ENCODE measurements around the gene TMEM135.
"Not testable (repeated sequence)": the region's sequence is repeated elsewhere in the genome, so short reads cannot be mapped to it uniquely, and the experiment has no call there.

The TMEM135 gene

DNA sequence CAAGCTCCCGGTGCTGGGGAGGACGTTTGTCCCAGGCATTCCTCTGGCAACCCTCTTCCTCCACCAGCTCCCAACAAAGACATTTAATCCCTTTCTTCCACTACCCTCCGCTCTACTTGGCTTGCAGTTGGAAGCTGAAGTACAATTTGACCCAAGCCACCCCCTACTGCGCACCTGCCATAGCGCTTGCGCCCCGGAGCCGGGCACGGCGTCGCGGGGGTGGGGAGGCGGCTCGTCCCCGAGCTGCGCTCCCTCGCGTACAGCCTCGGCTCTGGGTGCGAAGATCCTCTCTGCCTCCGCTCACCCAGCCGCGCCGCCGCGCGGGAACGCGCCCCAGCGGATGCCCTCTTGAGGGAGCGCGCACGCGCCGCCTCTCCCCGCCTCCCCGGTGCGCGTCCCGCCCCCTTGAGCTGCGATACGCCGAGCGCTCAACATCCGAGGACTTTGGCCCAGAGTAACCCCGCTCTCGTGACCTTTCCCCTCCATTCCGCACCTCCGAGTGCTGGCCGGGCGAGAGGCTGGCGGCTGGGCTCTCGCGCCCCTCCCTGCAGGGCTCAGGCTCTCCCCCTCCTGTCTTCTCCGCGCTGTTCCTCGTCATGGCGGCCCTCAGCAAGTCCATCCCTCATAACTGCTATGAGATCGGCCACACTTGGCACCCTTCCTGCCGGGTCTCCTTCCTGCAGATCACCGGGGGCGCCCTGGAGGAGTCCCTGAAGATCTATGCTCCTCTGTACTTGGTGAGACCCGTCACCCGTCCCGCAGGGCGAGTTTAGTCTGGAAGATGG is at the start of gene TMEM135:
TSS of gene TMEM135 (plus strand) at position 485 of the 785 bp plus-strand sequence. CDS start at position 597, 112 bp downstream.
- peak; percentile 94 for DNase-seq

DNA sequence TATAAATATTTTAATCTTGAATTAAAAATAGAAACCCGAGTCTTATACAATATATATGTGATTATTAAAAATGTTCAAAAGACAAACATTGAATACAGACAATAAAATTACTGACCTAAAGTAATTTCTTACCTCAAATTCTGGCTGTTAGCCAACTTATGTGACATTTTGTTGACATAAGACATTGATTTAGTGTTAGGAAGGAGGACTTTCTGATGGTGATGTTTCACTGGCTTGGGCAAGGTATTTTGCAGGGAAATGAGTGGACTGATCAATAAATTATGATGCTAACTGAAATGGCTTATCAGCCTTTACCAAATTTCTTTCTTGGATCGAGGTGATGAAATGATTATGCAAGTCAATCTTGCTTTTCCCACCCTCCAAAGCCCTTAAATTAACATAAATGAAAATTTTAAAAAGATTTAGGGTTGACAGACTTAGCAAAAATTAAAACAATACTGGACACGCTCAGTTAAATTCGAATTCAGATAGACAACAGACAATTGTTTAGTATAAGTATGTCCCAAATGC is 49.3 kb upstream of the TMEM135 start:
- DNase-seq: no peak

DNA sequence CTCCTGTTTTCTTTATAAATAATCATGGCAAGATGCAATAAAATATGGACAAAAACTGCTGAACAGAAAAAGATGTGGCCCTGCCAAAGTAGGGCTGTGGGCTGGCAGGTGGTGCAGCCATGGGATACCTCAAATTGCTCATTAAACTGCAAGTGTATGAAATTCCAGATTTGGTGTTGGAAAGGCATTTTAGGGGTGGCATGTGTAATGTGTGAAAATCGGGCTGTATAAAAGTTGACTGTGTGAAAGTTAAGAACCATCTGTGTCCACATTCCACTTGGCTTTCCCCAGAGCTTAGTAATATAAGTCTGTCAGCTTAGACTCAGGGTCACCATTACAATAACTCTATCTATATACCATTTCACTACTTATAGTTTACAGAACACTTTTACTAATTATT is 47.7 kb upstream of the TMEM135 start:
- DNase-seq: no peak

DNA sequence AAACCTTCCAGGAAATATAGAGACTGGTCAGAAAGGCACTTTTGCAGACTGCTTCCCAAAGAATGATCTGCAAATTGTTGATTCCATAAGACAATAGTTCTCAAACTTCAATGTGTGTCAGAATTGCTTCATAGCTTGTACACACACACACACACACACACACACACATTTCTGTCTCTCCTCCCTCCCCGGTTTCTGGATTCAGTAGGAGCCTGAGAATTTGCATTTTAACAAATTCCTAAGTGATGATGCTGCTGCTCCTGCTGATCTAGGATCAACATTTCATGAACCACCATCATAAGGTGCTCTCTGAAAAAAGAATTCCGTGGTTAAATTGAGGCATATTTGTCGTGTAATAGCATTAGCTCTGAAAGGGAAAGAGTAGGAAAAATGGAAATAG is 47.2 kb upstream of the TMEM135 start:
- no peak for DNase-seq

DNA sequence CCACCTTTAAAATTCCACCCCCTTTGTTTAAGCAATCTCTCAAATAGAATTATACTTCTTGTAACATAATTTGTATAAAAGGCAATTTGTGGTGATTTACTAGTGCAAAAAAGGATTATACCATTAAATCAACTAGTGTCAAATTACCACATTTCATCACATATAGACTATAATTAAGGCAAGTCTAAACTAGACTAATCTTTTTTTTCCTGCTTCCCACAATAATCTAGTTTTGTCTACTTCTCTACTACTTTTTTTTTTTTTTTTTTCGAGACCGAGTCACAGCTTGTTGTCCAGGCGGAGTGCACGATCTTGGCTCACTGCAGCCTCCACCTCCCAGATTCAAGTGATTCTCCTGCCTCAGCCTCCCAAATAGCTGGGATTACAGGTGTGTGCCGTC is 46.4 kb upstream of the TMEM135 start:
- DNase-seq: no peak

DNA sequence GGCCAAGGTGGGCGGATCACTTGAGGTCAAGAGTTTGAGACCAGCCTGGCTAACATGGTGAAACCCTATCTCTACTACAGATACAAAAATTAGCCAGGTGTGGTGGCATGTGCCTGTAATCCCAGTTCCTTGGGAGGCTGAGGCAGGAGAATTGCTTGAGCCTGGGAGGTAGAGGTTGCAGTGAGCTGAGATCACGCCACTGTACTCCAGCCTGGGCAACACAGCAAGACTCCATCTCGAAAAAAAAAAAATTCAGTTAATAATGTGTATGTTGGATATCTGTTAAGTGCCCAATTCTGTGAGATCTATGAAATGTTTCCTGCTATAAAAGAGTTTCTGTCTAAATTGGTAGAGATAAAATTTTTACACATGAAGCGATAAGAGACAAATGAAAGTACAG is 45.4 kb upstream of the TMEM135 start:
- not testable (repeated sequence) for DNase-seq

DNA sequence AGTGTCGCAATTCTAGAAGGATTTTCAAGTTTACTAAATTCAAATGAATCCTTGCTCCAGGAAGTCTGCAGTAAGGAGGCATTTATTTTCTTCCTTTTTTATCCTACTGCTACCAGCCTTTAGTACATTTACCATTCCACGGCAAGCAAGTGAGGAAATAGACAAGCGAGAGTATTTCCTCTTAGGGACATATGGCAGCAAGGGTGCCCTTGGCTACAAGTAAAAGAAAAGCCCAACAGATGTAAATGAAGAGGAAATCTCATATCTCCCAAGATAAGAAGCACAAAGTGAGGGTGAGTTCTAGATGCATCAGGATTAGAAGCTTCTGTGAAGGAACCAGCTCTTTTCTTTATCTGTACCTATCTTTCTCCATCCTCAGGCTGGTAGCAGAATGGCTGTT is 44.7 kb upstream of the TMEM135 start:
- DNase-seq: no peak

DNA sequence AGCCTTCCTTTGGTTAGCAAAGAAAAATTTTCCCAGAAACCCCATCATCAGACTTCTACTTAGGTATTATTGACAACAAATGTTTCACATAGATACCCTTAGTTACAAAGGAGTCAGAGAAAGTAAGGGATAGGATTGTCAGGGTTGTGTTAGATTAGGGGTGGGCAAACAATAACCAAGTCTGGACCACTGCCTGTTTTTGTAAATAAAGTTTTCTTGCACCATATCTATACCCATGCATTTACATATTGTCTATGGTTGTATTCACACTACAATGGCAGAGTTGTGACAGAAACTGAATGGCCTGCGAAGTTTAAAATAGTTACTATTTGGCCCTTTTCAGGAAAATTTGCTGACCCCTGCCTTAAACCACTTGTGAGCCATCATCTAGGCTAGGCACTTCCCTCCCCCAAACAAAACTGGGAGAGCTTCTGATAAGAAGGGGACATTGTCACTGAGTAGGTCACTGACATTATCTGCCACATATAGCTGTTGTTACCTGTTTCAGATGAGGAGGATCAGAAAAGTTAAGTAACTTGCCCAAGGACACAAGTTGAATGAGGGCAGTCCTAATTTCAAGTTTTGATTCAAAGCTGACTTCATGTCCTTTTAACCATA is 40.7 kb upstream of the TMEM135 start:
- DNase-seq: no peak

DNA sequence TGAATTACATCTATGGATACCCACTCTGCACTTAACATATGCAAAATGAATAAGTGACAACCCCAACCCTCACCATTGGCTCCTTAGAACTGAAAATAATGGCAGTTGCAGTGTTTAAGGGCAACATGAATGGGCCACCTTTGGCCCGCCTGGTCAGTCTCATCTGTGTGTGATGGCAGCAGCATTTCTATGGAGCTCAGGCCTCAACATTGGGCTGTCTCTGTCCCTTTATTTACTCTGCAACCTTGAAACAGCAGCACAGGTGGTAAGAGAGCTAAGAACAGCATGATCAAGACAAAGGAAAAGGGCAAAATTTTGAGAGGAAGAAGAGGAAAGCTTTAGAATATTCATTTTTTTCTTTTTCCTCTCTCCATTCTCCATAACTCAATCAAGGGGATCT is 38.3 kb upstream of the TMEM135 start:
- DNase-seq: no peak

DNA sequence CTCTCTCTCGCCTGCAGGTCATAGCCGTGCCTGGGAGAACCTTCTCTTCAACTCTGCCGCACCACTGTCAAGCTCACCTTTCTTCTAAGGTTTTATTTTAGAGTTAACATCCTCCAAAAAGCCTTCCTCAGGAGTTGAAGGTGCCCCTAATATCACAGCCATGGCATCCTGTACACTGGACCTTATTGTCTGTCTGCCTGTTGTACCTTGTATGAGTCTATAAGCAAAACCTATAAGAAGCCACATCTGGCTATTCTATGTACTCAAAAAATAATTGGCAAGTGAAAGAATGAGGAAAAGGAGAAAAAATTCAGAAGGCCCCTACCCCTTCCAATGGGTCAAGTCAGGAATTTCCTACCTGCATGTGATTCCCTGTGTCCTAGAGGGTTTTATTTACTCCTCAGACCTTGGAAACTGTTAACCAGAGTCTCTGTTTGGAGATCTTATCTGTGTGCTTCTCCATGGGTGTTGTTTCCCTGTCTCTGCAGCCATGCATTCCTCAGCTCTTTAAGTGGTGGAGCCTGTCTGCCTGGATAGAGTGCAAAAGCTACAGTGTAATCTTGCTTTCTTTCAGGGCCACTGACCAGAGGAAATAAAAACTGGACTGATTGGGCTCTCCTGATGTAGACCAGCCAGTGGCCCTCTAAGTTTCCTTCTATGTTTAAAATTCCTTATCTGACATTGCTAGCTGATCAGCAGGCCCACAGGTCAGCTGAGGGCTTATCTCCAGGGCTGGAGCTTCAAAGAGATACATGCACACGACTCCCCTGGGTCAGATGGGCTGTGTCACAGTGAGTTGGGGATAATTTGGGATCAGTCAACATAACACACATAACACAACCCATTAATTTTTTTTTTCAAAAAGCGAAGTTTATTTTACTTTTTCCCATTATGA is 37.6 kb upstream of the TMEM135 start:
- no peak for DNase-seq

DNA sequence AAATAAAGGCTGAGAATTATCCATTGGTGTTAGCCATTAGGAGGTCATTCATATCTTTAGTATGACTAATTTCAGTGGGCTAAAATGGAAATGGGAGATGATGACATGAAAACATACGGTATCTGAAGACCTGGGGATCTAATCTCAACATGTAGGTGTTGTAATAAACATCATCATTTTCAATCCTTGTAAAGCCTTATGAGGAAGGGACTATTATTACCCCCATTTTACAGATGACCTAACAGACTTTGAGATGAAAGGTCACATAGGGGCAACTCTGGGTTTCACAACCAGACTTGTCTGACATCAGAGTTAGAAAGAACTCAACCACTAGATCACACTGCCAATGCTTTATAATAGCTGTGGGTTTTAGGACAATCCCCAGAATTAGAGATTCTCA is 34.8 kb upstream of the TMEM135 start:
- no peak for DNase-seq

DNA sequence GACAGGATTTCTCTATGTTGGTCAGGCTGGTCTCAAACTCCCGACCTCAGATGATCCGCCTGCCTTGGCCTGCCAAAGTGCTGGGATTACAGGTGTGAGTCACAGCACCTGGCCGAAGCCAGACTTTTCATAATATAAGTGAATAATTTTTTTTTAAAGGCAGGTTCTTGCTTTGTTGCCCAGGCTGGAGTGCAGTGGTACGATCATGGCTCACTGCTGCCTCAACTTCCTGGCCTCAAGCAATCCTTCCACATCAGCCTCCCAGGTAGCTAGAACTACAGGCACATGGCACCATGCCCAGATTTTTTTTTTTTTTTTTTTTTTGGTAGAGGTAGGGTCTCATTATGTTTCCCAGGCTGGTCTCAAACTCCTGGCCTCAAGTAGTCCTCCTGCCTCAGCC is 33.5 kb upstream of the TMEM135 start:
- DNase-seq: not testable (repeated sequence)

DNA sequence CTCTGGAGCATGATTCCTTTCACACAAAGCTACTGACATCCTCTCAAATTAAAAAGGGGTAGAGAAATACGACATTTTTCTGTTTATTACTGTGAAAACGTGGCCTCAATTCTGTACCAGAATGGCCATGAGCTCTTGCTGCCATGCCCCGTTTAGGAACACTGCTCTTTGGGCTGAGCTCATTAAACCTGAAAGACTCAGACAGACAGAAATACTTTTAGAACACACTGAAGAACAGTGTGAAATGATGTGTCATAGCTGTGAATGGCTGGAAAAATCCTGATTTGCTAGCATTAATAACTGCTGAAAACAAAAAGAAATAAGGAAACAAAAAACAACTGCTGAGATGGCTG is 32.2 kb upstream of the TMEM135 start:
- no peak for DNase-seq

DNA sequence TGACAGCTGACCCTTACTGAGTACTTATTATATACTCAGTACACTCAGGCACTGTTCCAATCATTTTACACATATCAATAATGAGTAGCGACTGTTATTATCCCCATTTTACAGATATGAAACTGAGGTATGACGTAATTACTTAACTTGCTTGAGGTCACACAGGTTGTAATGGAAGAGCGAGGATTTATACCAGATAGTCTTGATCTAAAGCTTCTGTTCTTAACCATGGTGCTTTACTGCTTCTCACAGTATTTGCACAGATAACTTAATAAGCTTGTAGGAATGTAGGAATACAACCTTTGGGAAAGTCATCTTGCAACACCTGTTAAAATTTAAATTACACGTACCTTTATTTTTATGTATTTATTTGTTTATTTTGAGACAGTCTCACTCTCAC is 31.7 kb upstream of the TMEM135 start:
- DNase-seq: no peak

DNA sequence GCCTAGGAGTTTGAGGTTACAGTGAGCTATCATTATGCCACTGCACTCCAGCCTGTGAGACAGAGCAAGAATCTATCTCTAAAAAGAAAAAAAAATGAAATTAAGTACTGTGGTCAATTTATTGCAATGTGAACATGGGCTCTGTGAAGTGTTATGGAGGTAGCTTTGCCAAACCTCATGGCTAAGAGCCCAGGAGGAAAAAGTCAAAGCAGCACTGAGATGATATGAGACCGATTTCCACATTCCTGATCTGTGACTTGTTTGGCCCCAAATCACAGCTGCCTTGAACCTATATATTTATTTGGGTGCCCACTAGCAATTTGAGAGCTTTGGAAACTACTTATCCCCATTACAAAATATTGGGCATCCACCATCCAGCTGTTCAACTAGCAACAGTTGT is 29.8 kb upstream of the TMEM135 start:
- no peak for DNase-seq

DNA sequence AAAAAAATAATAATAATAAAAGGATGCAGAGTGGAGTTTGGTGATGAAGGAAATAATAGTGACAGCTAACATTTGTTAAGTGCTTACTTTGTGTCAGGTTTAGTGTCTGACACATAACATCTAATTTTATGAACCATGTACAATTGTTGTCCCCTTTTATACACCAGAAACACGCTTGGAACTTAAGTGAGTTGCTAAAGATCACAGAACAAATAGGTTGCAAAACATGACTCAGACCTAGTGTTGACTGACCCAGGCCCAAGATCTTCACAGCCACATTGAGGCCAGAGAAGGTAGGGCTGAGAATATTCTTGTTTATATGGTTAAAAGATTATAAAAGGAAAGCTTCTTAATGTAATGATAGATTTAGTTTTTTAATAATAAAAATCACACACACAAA is 25.6 kb upstream of the TMEM135 start:
- no peak for DNase-seq

DNA sequence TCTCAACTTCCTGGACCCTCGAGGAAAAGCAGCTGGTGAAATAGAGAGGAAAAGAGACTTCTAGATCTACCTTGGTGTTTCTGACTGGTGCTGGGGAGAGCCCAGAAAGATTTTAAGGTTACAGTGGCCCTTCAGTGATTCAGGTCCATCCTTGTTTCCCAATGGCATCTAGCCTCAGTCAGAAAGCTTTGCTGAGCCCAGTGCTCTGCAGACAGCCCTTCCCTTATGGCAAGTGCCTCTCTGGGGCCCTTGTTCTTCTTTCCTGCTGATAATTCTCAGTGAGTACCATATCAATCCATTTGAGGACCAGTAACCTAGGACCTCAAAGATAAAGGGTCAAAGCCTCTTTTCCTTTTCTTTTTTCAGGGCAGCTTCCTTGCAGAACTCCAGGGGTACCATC is 25.1 kb upstream of the TMEM135 start:
- no peak for DNase-seq

DNA sequence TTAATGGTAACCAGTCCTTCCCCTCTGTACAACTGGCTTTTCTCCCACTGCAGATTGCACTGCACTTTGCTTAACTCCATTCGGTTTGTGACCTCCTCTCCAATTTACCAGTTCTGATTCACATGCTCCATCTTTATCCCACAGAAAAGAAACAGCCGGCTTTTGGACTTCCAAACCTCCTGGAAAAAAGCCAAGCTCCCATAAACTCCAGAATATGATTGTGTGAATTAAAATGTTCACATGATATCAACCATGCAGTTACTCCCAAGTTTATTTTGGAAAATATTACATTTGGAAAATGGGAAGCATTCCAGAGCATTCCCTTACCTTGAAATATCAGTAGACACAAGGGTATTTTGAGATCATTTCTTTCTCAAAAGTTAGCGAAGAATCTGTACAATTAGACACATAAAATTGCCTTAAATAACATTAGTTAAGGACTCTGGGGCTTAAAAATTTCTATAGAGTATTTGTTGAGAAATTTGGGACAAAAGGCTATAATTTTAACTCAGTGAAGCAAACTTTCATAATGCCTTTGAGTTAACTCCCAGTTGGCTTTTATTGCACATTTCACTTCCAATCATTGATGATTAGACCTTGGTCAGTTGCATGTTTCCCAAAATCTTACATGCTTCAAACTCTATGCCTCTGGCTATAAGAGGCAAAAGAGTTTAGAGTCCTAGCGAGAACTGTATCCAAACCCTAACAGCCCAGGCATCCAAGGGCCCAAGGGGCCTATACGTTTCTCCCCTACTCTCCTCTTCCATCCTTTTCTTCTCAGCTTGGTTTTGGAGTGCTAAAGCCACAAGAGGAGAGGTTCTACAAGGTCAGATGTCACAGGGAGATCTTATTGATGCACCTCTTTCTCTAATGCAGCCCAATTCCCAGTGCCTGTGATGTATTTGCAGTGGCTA is 23.6 kb upstream of the TMEM135 start:
- no peak for DNase-seq

DNA sequence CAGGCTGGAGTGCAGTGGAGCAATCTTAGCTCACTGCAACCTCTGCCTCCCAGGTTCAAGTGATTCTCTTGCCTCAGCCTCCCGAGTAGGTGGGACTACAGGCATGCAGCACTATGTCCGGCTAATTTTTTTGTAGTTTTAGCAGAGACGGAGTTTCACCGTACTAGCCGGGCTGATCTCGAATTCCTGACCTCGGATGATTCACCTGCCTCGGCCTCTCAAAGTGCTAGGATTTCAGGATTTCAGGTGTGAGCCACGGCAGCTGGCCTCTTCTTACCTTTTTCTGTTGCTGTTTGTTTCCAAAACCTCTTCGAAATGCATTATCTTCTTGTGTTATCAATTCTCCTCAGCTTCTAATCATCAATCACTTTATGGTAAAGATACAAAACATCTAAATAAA is 22.1 kb upstream of the TMEM135 start:
- no peak for DNase-seq

DNA sequence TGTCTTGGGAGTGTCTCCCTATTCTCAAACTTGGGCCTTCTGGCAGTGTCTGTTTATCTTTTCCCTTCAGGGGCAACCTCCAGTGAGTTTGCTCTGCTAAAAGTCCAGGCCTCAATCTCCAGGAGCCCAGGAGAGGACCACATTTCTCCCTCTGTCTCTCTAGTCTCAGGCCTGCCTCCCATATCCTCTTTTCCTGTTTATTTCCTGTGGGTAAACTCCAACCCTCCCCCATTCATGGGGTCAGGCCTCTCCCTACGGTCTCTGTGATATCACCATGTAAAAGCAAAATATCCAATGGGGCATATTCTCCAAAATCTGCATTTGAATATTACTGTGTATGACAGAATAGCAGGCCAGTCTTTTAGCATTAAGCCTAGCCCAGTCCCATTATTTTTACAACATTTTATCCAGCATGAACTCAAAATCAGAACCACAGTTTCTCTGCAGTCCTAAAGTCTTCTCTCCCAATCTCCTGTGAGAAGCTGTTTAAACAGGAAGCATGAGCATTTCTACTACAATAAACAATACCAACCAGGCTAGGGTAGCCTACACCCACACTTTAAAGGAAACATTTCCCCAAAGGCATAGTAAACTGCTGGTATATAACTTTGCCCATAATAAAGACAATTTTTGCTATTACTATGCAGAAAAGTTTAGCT is 18.0 kb upstream of the TMEM135 start:
- DNase-seq: no peak

DNA sequence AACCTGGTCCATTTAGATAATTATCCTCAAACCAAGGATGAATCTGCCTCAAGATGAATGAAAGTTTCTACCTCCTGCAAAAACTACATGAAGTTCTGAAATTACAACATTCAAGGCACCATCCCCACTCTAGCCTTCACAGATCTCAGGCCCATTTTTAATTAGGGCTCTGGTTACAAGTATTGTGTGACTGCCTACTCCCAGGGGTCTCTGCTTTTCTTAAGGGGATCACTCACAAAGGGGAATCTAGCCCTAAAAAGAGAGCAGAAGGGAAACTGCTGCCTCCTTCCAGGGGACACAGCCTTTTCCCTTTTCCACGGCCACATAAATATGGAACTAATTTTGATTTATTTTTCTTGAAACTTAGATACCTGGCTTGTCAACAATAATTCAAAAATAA is 17.4 kb upstream of the TMEM135 start:
- no peak for DNase-seq
